GM12874 (cell line): Measurements from ENCODE around the gene CNIH2.

Source experiments
- TF ChIP-seq, protein P1 (sequence below): IDR thresholded peaks from 2 replicates; pipeline ENCODE4 v1.5.1; 2011; ENCODE audit warnings: low read depth, mild to moderate bottlenecking, control low read depth, low read length, moderate library complexity; ENCODE audit not compliant: insufficient read depth

CNIH2 gene

DNA sequence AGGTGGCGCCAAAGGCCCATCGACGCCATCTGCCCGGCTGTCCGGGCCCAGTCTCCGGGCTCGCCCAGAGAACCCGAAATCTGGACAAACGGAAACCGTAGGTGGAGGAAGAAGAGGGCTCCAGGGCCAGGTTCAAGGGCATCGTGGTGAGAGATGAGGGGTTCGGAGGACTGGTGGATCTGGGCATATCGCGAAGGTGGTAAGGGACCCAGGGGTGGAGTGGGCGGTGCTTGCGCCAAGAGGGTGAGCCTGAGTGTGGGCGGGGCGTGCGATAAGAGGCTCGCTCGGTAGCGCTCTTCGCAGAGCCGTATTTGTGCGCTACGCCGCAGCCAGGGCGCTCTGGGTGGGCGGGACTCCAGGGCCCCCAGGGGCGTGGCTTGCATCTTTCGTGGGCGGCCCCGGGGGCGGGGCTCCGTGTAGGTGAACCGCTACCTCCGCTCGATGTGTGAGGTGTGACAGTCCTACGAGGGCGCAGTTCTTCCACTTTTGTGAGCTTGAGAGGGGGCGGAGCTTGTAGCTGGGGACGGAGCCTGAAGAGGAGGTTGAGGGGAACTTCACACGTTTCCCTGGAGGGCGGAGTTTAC lies 34.1 kb downstream of the CNIH2 start:
- TF ChIP-seq, protein P1, sequence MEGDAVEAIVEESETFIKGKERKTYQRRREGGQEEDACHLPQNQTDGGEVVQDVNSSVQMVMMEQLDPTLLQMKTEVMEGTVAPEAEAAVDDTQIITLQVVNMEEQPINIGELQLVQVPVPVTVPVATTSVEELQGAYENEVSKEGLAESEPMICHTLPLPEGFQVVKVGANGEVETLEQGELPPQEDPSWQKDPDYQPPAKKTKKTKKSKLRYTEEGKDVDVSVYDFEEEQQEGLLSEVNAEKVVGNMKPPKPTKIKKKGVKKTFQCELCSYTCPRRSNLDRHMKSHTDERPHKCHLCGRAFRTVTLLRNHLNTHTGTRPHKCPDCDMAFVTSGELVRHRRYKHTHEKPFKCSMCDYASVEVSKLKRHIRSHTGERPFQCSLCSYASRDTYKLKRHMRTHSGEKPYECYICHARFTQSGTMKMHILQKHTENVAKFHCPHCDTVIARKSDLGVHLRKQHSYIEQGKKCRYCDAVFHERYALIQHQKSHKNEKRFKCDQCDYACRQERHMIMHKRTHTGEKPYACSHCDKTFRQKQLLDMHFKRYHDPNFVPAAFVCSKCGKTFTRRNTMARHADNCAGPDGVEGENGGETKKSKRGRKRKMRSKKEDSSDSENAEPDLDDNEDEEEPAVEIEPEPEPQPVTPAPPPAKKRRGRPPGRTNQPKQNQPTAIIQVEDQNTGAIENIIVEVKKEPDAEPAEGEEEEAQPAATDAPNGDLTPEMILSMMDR, result no peak

DNA sequence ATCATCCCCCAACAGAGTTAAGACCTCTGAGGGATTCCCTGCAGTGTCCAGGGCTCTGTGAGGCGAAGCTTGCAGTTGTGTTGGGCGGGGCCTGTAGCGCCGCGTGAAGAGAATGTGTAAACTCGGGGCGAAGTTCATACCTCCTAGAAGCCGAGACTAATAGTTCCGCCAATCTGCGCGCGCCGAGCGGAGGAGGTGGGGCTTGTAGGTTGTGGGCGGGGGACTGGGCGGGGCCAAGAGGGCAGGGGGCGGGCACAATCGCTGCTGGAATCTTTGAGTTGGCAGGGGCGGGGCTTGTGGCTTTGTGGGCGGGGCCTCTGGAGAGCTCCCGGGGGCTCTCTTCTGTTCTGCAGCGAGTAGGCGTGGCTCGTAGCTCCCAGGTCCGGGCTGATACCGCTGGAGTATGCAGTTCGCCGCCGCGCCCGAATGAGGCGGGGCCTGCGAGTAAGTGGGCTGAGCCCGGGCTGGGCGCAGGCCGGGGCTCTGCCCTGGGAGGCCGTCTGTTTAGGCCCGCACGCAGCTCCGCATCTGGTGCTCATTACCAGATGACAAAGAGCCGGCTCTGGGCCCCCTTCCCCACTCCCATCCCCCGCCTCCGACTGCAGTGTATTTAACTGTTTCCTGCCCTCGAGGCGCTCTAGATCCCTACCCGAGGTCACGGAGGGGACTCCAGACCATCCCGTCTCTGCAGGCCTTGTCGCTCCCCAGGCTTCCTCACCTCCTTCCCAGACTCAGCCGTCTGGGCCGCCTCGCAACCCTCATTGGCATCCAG lies 34.8 kb downstream of the CNIH2 start:
- TF ChIP-seq, protein P1, result no peak

DNA sequence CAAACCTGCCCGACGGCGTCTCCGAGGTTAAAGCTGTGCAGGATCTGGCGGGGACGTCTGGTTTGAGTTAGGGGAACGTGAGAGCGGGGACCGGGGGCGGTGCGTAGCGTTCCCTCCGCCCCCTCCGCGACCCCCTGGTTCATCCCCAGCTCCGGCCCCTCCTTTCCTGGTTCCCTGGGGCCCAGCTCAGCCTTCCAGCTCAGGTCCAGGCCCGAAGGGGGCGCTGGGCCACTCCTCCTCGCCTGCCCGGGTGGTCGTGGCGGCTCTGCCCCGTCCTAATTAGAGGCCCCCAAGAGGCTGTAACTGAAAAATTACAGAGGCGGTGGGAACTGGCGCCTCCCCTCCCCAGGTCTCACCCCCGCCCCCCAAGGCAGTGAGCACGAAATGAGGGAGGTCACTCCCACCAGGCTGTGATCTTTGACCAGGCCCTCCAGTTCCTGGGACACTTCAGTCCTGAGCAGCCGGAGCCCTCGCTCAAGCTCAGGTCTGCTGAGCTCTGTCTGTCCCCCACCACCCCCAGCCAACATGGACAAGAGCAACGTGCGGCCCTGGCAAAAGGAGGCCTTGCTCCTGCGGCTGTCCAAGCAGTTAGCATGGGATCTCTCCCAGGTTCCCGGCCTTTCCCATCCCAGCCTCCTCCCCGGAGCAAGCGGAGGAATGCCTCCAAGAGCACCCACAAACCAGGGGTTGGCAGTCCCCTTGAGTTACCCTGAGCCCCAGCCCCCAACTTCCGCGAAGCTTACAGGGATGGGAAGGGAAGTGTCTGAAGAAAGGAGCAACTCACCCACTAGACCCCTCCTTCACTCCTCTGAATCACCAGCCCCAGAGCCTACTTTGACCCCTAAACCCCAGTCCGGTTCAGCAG lies 35.6 kb downstream of the CNIH2 start:
- TF ChIP-seq, protein P1, result no peak

DNA sequence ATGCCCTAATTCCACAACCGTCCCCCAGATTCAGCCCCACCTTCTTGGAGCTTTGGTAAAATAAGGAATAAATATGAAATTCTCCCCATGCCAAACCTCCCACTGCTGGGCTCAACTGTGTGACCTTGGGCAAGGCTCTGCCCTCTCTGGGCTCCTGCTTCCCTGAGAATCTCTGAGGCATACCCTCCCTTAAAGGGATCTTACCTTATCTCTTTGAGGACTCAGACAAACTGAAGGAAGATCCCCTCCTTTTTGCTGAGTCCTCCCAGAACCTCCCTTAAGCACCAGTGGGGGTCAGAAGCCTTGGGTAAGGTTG lies 36.2 kb downstream of the CNIH2 start:
- TF ChIP-seq, protein P1, result no peak

DNA sequence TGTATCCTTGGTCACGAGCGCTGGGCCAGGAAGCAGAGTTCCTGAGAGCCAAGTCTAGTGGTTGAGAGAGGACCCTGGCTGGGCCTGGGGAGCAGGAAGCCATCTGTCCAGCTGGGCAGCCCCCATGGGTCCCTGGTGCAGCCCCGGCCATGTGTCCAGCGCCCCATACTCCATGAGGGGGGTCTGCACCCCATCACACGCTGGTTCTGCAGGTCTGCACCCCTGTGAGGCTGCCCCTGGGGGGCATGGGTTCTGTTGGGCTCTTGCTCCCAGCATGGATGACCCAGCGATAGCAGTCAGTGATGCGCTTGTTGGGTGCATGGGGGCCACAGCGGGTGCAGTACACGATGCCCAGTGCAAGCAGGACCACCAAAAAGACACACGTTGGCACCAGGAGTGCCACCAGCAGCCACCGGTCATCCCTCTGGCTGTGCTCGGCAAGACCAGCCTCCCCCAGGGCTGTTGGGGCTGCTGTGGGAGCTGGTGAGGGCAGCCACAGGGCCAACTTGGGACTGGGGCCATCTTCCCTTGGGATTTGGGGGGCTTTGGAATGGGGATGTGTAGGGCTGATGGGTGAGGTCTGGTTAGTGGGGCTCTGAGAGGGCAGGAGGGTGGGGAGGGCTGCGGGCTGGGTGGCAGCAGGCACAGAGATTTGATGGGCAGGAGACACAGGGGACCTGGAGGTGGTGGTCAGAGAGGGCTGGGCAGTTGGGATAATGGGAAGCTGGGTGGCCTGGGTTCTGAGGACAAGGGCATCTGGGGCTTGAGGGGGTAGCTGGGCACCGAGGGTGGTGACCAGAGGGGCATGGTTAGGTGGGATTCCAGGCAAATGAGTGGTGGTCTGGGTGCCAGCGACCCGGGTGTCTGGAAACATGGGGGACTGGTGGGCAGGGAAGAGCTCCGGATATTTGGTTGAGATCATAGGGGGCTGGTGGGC lies 36.9 kb downstream of the CNIH2 start:
- TF ChIP-seq, protein P1, result no peak

DNA sequence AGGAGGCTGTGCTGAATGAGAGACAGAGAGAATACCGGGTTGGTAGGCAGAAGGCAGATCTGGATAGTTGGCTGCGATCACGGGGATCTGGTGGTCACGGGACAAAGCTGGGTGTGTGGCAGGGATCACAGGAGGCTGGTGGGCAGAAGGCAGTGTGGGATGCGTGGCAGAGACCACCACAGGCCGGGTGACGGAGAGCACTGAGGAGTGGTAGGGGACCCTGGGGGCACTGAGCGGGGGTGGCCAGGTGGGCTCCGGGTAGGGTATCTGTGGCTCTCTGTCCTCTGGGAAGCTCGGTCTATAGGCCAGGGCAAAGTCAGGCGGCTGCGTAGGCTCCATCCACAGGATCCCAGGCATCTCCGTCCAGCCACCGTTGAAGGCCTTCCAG lies 37.5 kb downstream of the CNIH2 start:
- TF ChIP-seq, protein P1, result no peak
